Daoy (cell line): Measurements from ENCODE around the gene POLR1C. TPM values are rescaled to one million over a fixed set of nuclear protein-coding genes. Genes with fewer than 3 reads are reported as not detected.

ENCODE experiments used
- total RNA-seq: library from RNA; depleted of rRNA; stranded (reverse); fragments of >200 nt; shearing (Covaris generic); gene quantifications from 2 replicates; pipeline ENCODE4 v1.2.3, GENCODE V29; 2014; rRNA removed

POLR1C gene
- total RNA-seq, 1 experiment from 2014 or later, result 72.6 TPM

Other genes starting within 250 kb of the POLR1C start
- gene SLC22A7, start 218.8 kb upstream of the POLR1C start, total RNA-seq, result not detected in 2 replicates
- gene CRIP3, start 208.3 kb upstream of the POLR1C start, total RNA-seq, result 0.34 TPM in 1 of 2 replicates, not detected in the other
- 6.7 and 7.8 TPM in 2 replicates for gene ZNF318, start 147.4 kb upstream of the POLR1C start, total RNA-seq
- gene ABCC10, start 89.5 kb upstream of the POLR1C start, total RNA-seq, result 7.9 and 32.4 TPM in 2 replicates
- 1.4 and 2.4 TPM in 2 replicates for gene DLK2, start 61.5 kb upstream of the POLR1C start, total RNA-seq
- gene TJAP1, start 39.5 kb upstream of the POLR1C start, total RNA-seq, result 16.8 and 16.9 TPM in 2 replicates
- gene LRRC73, start 6.7 kb upstream of the POLR1C start, total RNA-seq, result 2.1 TPM in 1 of 2 replicates, not detected in the other
- gene YIPF3, start 163 bp upstream of the POLR1C start, total RNA-seq, result 127 and 129 TPM in 2 replicates
- 57.6 and 62.1 TPM in 2 replicates for gene XPO5, start 58.9 kb downstream of the POLR1C start, total RNA-seq
- gene POLH, start 59.1 kb downstream of the POLR1C start, total RNA-seq, result 14.3 and 14.7 TPM in 2 replicates
- gene GTPBP2, start 112.2 kb downstream of the POLR1C start, total RNA-seq, result 50.3 and 55.5 TPM in 2 replicates
- gene MAD2L1BP, start 118.8 kb downstream of the POLR1C start, total RNA-seq, result 24.1 and 59.5 TPM in 2 replicates
- gene RSPH9, start 127.9 kb downstream of the POLR1C start, total RNA-seq, result not detected in 2 replicates
- 70.7 and 77.8 TPM in 2 replicates for gene MRPS18A, start 170.7 kb downstream of the POLR1C start, total RNA-seq